Measurements from ENCODE around the gene C2CD5. TPM values are rescaled to one million over a fixed set of nuclear protein-coding genes. Genes with fewer than 3 reads are reported as not detected.

Gene C2CD5
- total and polyA plus RNA-seq, 12 donors: 13.8 to 38.9 (median 27.4) TPM

- peak in 2 of 7 donors; percentile 19 to 29 for DNase-seq
- H3K36me3 ChIP-seq (replicated peaks in 1 of 2): no peaks in the 10 kb centered on the region
- TF ChIP-seq POLR2A (IDR thresholded peaks at IDR 0.05) (no peak), CTCF (IDR thresholded peaks at IDR 0.05) (no peak)
- H3K27me3 ChIP-seq: no peaks in the 10 kb centered on the region
- H3K4me1 ChIP-seq (replicated peaks in 1 of 2): peaks cover 0 to 8% of the 10 kb centered on the region in 2 donors
- no peaks in the 10 kb centered on the region for H3K9me3 ChIP-seq (replicated peaks in 1 of 3)
- H3K27ac ChIP-seq: no peak overlapping the region
- no peak overlapping the region for H3K4me3 ChIP-seq
- intact Hi-C loops (cut with DNase I): no loop called here
- WGBS, 4 donors: 32 to 46% (median 41%) methylated on average over 4 of the region's 4 CpGs
These were observed 128.7 kb downstream of the C2CD5 start for GRCh38 chr12:22415342-22416309.

GRCh38 chr12:22414742-22415141 is 129.6 kb downstream of the C2CD5 start:
- intact Hi-C loops (cut with DNase I): no loop called here
- H3K36me3 ChIP-seq (replicated peaks in 1 of 2): no peaks in the 10 kb centered on the region
- H3K4me3 ChIP-seq: no peak overlapping the region
- DNase-seq: no peak
- 92 to 100% (median 95%) methylated on average over 2 of the region's 2 CpGs for WGBS, 4 donors
- H3K9me3 ChIP-seq (replicated peaks in 1 of 3): no peaks in the 10 kb centered on the region
- H3K4me1 ChIP-seq (replicated peaks in 1 of 2): peaks cover 0 to 8% of the 10 kb centered on the region in 2 donors
- TF ChIP-seq CTCF (IDR thresholded peaks at IDR 0.05) (no peak), POLR2A (IDR thresholded peaks at IDR 0.05) (no peak)
- H3K27ac ChIP-seq: no peak overlapping the region
- H3K27me3 ChIP-seq: no peaks in the 10 kb centered on the region

GRCh38 chr12:22413592-22413991 is 130.8 kb downstream of the C2CD5 start:
- no peaks in the 10 kb centered on the region for H3K27me3 ChIP-seq
- 87 to 95% (median 91%) methylated on average over 3 of the region's 3 CpGs for WGBS, 4 donors
- H3K4me3 ChIP-seq: no peak overlapping the region
- H3K4me1 ChIP-seq (replicated peaks in 1 of 2): peaks cover 0 to 8% of the 10 kb centered on the region in 2 donors
- no peak for DNase-seq
- no peaks in the 10 kb centered on the region for H3K9me3 ChIP-seq (replicated peaks in 1 of 3)
- no peak overlapping the region for H3K27ac ChIP-seq
- no peaks in the 10 kb centered on the region for H3K36me3 ChIP-seq (replicated peaks in 1 of 2)
- TF ChIP-seq CTCF (IDR thresholded peaks at IDR 0.05) (no peak), POLR2A (IDR thresholded peaks at IDR 0.05) (no peak)
- intact Hi-C loops (cut with DNase I): no loop called here

- no peaks in the 10 kb centered on the region for H3K9me3 ChIP-seq (replicated peaks in 1 of 3)
- no peak overlapping the region for H3K4me3 ChIP-seq
- H3K27me3 ChIP-seq: no peaks in the 10 kb centered on the region
- peaks cover 0 to 8% of the 10 kb centered on the region in 2 donors for H3K4me1 ChIP-seq (replicated peaks in 1 of 2)
- DNase-seq: no peak
- no peak overlapping the region for H3K27ac ChIP-seq
- 85 to 89% (median 86%) methylated on average over 3 of the region's 3 CpGs for WGBS, 4 donors
- no peaks in the 10 kb centered on the region for H3K36me3 ChIP-seq (replicated peaks in 1 of 2)
- intact Hi-C loops (cut with DNase I): no loop called here
- TF ChIP-seq CTCF (IDR thresholded peaks at IDR 0.05) (no peak), POLR2A (IDR thresholded peaks at IDR 0.05) (no peak)
These were observed 131.8 kb downstream of the C2CD5 start for GRCh38 chr12:22412581-22412980.
